Measurements from ENCODE around the gene CELF1.
"Not testable (repeated sequence)": the region's sequence is repeated elsewhere in the genome, so short reads cannot be mapped to it uniquely, and the experiment has no call there.

Gene CELF1

GRCh38 chr11:47460571-47461235 lies 92.2 kb downstream of the CELF1 start:
- H3K23ac ChIP-seq (ENCODE audit: low read length in 2 of 2): no peak overlapping the region
- WGBS: 96% methylated on average over 2 of the region's 2 CpGs
- H3K36me3 ChIP-seq (ENCODE audit: control insufficient read depth in 1 of 2, insufficient read depth in 2 of 2, low read depth in 1 of 2, low read length in 2 of 2): peaks cover 31 to 32% of the 10 kb centered on the region in 2 experiments
- peaks cover 10% of the 10 kb centered on the region for H3K4me1 ChIP-seq (ENCODE audit: control insufficient read depth, insufficient read depth, low read depth, low read length)
- no peak overlapping the region for H3K4ac ChIP-seq (ENCODE audit: low read depth in 1 of 2, low read length in 2 of 2)
- no peaks in the 10 kb centered on the region for H3K27me3 ChIP-seq (ENCODE audit: control insufficient read depth in 1 of 2, insufficient read depth in 1 of 2, low read length in 2 of 2)
- no peak overlapping the region for H3K18ac ChIP-seq (ENCODE audit: low read depth in 1 of 2, low read length in 2 of 2)
- no peak overlapping the region for H2AFZ ChIP-seq (ENCODE audit: low read depth, low read length)
- H2BK12ac ChIP-seq (ENCODE audit: low read length in 2 of 2): no peak overlapping the region
- H2BK15ac ChIP-seq (ENCODE audit: low read depth, poor library complexity, severe bottlenecking): no peak overlapping the region
- H3K79me1 ChIP-seq (replicated peaks; ENCODE audit: low read length, poor library complexity, severe bottlenecking): peaks cover 24% of the 10 kb centered on the region
- H3K4me2 ChIP-seq (ENCODE audit: low read length, poor library complexity, severe bottlenecking): no peak overlapping the region
- H2BK120ac ChIP-seq (ENCODE audit: low read depth, low read length): no peak overlapping the region
- DNase-seq: no peak
- no peak overlapping the region for H3K14ac ChIP-seq (ENCODE audit: low read length in 2 of 2)
- H3K4me3 ChIP-seq (ENCODE audit: insufficient read depth in 1 of 2, low read depth in 1 of 2, low read length in 2 of 2): no peak overlapping the region
- no peaks in the 10 kb centered on the region for H3K9me3 ChIP-seq (ENCODE audit: control insufficient read depth, low read length)
- H3K27ac ChIP-seq (ENCODE audit: low read length, poor library complexity, severe bottlenecking): no peak overlapping the region
- H4K91ac ChIP-seq (ENCODE audit: low read length): no peak overlapping the region
- H2AK5ac ChIP-seq (ENCODE audit: low read length, severe bottlenecking): no peak overlapping the region
- H2BK5ac ChIP-seq (ENCODE audit: low read depth, low read length, poor library complexity, severe bottlenecking): no peak overlapping the region
- no peak overlapping the region for H3K9ac ChIP-seq (ENCODE audit: low read length)
- H4K8ac ChIP-seq (ENCODE audit: low read length): no peak overlapping the region

- not testable (repeated sequence) for H3K23ac ChIP-seq (ENCODE audit: low read length in 2 of 2); H3K14ac ChIP-seq (ENCODE audit: low read length in 2 of 2); H2BK5ac ChIP-seq (ENCODE audit: low read depth, low read length, poor library complexity, severe bottlenecking); H3K4me2 ChIP-seq (ENCODE audit: low read length, poor library complexity, severe bottlenecking); H4K8ac ChIP-seq (ENCODE audit: low read length); H3K4me3 ChIP-seq (ENCODE audit: insufficient read depth in 1 of 2, low read depth in 1 of 2, low read length in 2 of 2); H3K4ac ChIP-seq (ENCODE audit: low read depth in 1 of 2, low read length in 2 of 2); H3K18ac ChIP-seq (ENCODE audit: low read depth in 1 of 2, low read length in 2 of 2); H2BK120ac ChIP-seq (ENCODE audit: low read depth, low read length); H3K27ac ChIP-seq (ENCODE audit: low read length, poor library complexity, severe bottlenecking); H2BK15ac ChIP-seq (ENCODE audit: low read depth, poor library complexity, severe bottlenecking); H3K79me1 ChIP-seq (replicated peaks; ENCODE audit: low read length, poor library complexity, severe bottlenecking); H3K27me3 ChIP-seq (ENCODE audit: control insufficient read depth in 1 of 2, insufficient read depth in 1 of 2, low read length in 2 of 2); H3K4me1 ChIP-seq (ENCODE audit: control insufficient read depth, insufficient read depth, low read depth, low read length); H2AK5ac ChIP-seq (ENCODE audit: low read length, severe bottlenecking); H2AFZ ChIP-seq (ENCODE audit: low read depth, low read length); H2BK12ac ChIP-seq (ENCODE audit: low read length in 2 of 2); H4K91ac ChIP-seq (ENCODE audit: low read length); H3K9ac ChIP-seq (ENCODE audit: low read length); H3K9me3 ChIP-seq (ENCODE audit: control insufficient read depth, low read length)
- peaks cover 11 to 23% of the 10 kb centered on the region in 2 experiments for H3K36me3 ChIP-seq (ENCODE audit: control insufficient read depth in 1 of 2, insufficient read depth in 2 of 2, low read depth in 1 of 2, low read length in 2 of 2)
- DNase-seq: peak; percentile 82
- WGBS: 61% methylated on average over 3 of the region's 8 CpGs
Measured at GRCh38 chr11:47454258-47454671, 98.7 kb downstream of the CELF1 start.

- Histone ChIP-seq H2BK5ac (ENCODE audit: low read depth, low read length, poor library complexity, severe bottlenecking) (no peak overlapping the region), H3K4me3 (ENCODE audit: insufficient read depth in 1 of 2, low read depth in 1 of 2, low read length in 2 of 2) (no peak overlapping the region), H2BK15ac (ENCODE audit: low read depth, poor library complexity, severe bottlenecking) (no peak overlapping the region), H3K4me1 (ENCODE audit: control insufficient read depth, insufficient read depth, low read depth, low read length) (peaks cover 2% of the 10 kb centered on the region), H3K4me2 (ENCODE audit: low read length, poor library complexity, severe bottlenecking) (no peak overlapping the region), H3K9ac (ENCODE audit: low read length) (no peak overlapping the region), H3K4ac (ENCODE audit: low read depth in 1 of 2, low read length in 2 of 2) (no peak overlapping the region), H3K18ac (ENCODE audit: low read depth in 1 of 2, low read length in 2 of 2) (no peak overlapping the region), H3K9me3 (ENCODE audit: control insufficient read depth, low read length) (no peaks in the 10 kb centered on the region), H3K27me3 (ENCODE audit: control insufficient read depth in 1 of 2, insufficient read depth in 1 of 2, low read length in 2 of 2) (no peaks in the 10 kb centered on the region), H3K14ac (ENCODE audit: low read length in 2 of 2) (no peak overlapping the region), H3K23ac (ENCODE audit: low read length in 2 of 2) (no peak overlapping the region), H2BK120ac (ENCODE audit: low read depth, low read length) (no peak overlapping the region), H2AFZ (ENCODE audit: low read depth, low read length) (no peak overlapping the region), H4K91ac (ENCODE audit: low read length) (no peak overlapping the region), H3K36me3 (ENCODE audit: control insufficient read depth in 1 of 2, insufficient read depth in 2 of 2, low read depth in 1 of 2, low read length in 2 of 2) (peaks cover 8 to 21% of the 10 kb centered on the region in 2 experiments), H4K8ac (ENCODE audit: low read length) (no peak overlapping the region), H3K79me1 (replicated peaks; ENCODE audit: low read length, poor library complexity, severe bottlenecking) (peaks cover 5% of the 10 kb centered on the region), H2BK12ac (ENCODE audit: low read length in 2 of 2) (no peak overlapping the region), H3K27ac (ENCODE audit: low read length, poor library complexity, severe bottlenecking) (no peak overlapping the region), H2AK5ac (ENCODE audit: low read length, severe bottlenecking) (no peak overlapping the region)
- 97% methylated on average over 8 of the region's 8 CpGs for WGBS
- DNase-seq: no peak
Measured at GRCh38 chr11:47453365-47453764, 99.6 kb downstream of the CELF1 start.

GRCh38 chr11:47451990-47452389 lies 100.9 kb downstream of the CELF1 start:
- WGBS: 100% methylated on average over 3 of the region's 4 CpGs

More at GRCh38 chr11:47451990-47452389, 100.9 kb downstream of the CELF1 start:
- H3K36me3 ChIP-seq (ENCODE audit: control insufficient read depth in 1 of 2, insufficient read depth in 2 of 2, low read depth in 1 of 2, low read length in 2 of 2): peaks cover 13 to 27% of the 10 kb centered on the region in 2 experiments
- no peaks in the 10 kb centered on the region for H3K9me3 ChIP-seq (ENCODE audit: control insufficient read depth, low read length)
- no peak overlapping the region for H3K4me2 ChIP-seq (ENCODE audit: low read length, poor library complexity, severe bottlenecking)
- no peak overlapping the region for H3K4ac ChIP-seq (ENCODE audit: low read depth in 1 of 2, low read length in 2 of 2)
- H3K18ac ChIP-seq (ENCODE audit: low read depth in 1 of 2, low read length in 2 of 2): no peak overlapping the region
- H3K4me3 ChIP-seq (ENCODE audit: insufficient read depth in 1 of 2, low read depth in 1 of 2, low read length in 2 of 2): no peak overlapping the region
- H2BK5ac ChIP-seq (ENCODE audit: low read depth, low read length, poor library complexity, severe bottlenecking): no peak overlapping the region
- no peak for DNase-seq
- H3K23ac ChIP-seq (ENCODE audit: low read length in 2 of 2): no peak overlapping the region
- no peaks in the 10 kb centered on the region for H3K27me3 ChIP-seq (ENCODE audit: control insufficient read depth in 1 of 2, insufficient read depth in 1 of 2, low read length in 2 of 2)
- no peak overlapping the region for H3K27ac ChIP-seq (ENCODE audit: low read length, poor library complexity, severe bottlenecking)
- no peak overlapping the region for H2AFZ ChIP-seq (ENCODE audit: low read depth, low read length)
- H3K4me1 ChIP-seq (ENCODE audit: control insufficient read depth, insufficient read depth, low read depth, low read length): peaks cover 3% of the 10 kb centered on the region
- H4K91ac ChIP-seq (ENCODE audit: low read length): no peak overlapping the region
- H3K14ac ChIP-seq (ENCODE audit: low read length in 2 of 2): no peak overlapping the region
- no peak overlapping the region for H2BK15ac ChIP-seq (ENCODE audit: low read depth, poor library complexity, severe bottlenecking)
- H3K9ac ChIP-seq (ENCODE audit: low read length): no peak overlapping the region
- H3K79me1 ChIP-seq (replicated peaks; ENCODE audit: low read length, poor library complexity, severe bottlenecking): peaks cover 5% of the 10 kb centered on the region
- H2BK120ac ChIP-seq (ENCODE audit: low read depth, low read length): no peak overlapping the region
- H2AK5ac ChIP-seq (ENCODE audit: low read length, severe bottlenecking): no peak overlapping the region
- no peak overlapping the region for H4K8ac ChIP-seq (ENCODE audit: low read length)
- no peak overlapping the region for H2BK12ac ChIP-seq (ENCODE audit: low read length in 2 of 2)

All from mesenchymal stem cell (in vitro differentiated cells and primary cell).